GM12873 (cell line): ENCODE results near the gene TMEM259.

Source experiments
- CTCF ChIP-seq: IDR thresholded peaks from 2 replicates; pipeline ENCODE4 v1.5.1; 2012; ENCODE audit warnings: low read depth, mild to moderate bottlenecking, moderate library complexity, low read length, control low read depth; ENCODE audit not compliant: insufficient read depth; ENCODE audit errors: missing control alignments

The TMEM259 gene

GRCh38 chr19:1046836-1047695 is 26.1 kb upstream of the TMEM259 start:
- no peak for TF ChIP-seq CTCF

GRCh38 chr19:1046117-1046626 is 25.2 kb upstream of the TMEM259 start:
- no peak for TF ChIP-seq CTCF

DNA sequence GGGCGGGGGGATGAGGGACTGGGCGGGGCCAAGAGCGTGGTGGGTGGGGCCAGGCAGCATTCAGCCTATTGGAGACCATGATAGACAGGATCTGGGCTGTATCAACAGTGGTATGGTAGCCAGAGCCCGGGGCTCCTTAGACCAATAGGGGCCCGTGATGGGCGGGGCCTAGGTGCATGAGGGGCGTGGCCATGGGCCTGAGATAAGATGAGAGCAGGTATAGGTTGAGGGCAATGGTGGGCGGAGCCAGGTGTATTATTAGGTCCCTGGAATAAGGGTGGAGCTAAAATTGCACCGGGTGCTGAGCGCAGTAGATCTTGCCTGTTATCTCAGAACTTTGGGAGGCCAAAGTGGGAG is 24.3 kb upstream of the TMEM259 start:
- no peak for TF ChIP-seq CTCF

DNA sequence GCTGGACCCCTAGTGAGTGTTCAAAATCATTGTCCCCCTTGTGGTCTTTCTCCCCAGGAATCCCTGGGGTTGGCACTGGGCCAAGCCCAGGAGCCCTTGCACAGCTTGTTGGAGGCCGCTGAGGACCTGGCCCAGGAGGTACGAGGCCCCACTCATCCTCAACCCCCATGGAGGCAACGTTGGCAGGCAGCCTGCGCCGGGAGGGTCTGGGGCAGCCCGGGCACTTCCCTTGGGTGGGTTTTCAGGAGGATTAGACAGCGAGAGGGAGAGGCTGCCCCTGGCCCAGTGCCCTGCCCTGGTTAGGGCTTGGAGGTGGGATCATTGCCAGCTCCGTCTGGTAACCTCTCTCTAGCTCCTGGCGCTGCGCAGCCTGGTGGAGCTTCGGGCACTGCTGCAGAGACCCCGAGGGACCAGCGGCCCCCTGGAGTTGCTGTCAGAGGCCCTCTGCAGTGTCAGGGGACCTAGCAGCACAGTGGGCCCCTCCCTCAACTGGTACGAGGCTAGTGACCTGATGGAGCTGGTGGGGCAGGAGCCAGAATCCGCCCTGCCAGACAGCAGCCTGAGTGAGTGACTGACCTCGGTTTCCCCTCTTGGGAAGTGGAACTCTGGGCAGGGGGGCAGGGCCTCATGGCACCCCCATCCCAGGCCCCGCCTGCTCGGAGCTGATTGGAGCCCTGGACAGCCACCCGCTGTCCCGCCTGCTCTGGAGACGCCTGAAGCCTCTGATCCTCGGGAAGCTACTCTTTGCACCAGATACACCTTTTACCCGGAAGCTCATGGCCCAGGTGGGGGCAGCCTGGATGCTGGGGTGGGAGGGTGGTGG is 22.0 kb upstream of the TMEM259 start:
- no peak for TF ChIP-seq CTCF

- no peak for TF ChIP-seq CTCF
Observed at GRCh38 chr19:1041835-1042685, 21.1 kb upstream of the TMEM259 start.

- no peak for TF ChIP-seq CTCF
Observed at GRCh38 chr19:1041272-1041834, 20.4 kb upstream of the TMEM259 start.
